Astrocyte (in vitro differentiated cells and primary cell): ENCODE data around the gene ATG16L1.

Source experiments
- CTCF ChIP-seq: IDR thresholded peaks from 2 replicates; pipeline ENCODE4 v1.5.1; 2011; ENCODE audit warnings: low read depth, mild to moderate bottlenecking, inconsistent platforms, low read length, moderate library complexity; ENCODE audit not compliant: insufficient read depth
- EZH2 ChIP-seq: IDR thresholded peaks from 2 replicates; pipeline ENCODE4 v1.6.1; 2012; ENCODE audit warnings: mild to moderate bottlenecking, low read length, inconsistent platforms; ENCODE audit not compliant: insufficient read depth

GRCh38 chr2:233301248-233301647 is 49.8 kb downstream of the ATG16L1 start:
- no peak for TF ChIP-seq CTCF
- no peak for TF ChIP-seq EZH2
